CD4-positive, alpha-beta T cell treated with Interleukin-4 for 4 hours (primary cell): ENCODE results near the gene HELZ2.

Experiments used
- DNase-seq: peaks from one replicate; pipeline ENCODE4 v3.0.0-alpha.2; 2020

The HELZ2 gene

GRCh38 chr20:63536241-63536977 lies 37.6 kb downstream of the HELZ2 start:
- DNase-seq = no peak

- no peak for DNase-seq
Observed at GRCh38 chr20:63534831-63535651, 39.0 kb downstream of the HELZ2 start.

- DNase-seq = no peak
Observed at GRCh38 chr20:63534427-63534830, 39.6 kb downstream of the HELZ2 start.

- DNase-seq = no peak
Observed at GRCh38 chr20:63533871-63534393, 40.1 kb downstream of the HELZ2 start.

GRCh38 chr20:63533388-63533787 lies 40.7 kb downstream of the HELZ2 start:
- DNase-seq = no peak

- no peak for DNase-seq
Observed at GRCh38 chr20:63532449-63532971, 41.5 kb downstream of the HELZ2 start.

- no peak for DNase-seq
Observed at GRCh38 chr20:63531686-63532448, 42.2 kb downstream of the HELZ2 start.

- no peak for DNase-seq
Observed at GRCh38 chr20:63530788-63531160, 43.3 kb downstream of the HELZ2 start.

- DNase-seq = no peak
Observed at GRCh38 chr20:63529861-63530787, 43.9 kb downstream of the HELZ2 start.

GRCh38 chr20:63529180-63529860 lies 44.7 kb downstream of the HELZ2 start:
- no peak for DNase-seq

GRCh38 chr20:63527184-63527583 lies 46.9 kb downstream of the HELZ2 start:
- no peak for DNase-seq

GRCh38 chr20:63525971-63526370 lies 48.1 kb downstream of the HELZ2 start:
- no peak for DNase-seq

- no peak for DNase-seq
Observed at GRCh38 chr20:63525185-63525584, 48.9 kb downstream of the HELZ2 start.
